HEK293 (cell line): Measurements from ENCODE around the gene IGSF9B.

Experiments
- GFI1B ChIP-seq: fragments of 450-650 bp; formaldehyde crosslinking; IDR thresholded peaks from 2 replicates; pipeline ENCODE4 v1.5.1; 2016; ENCODE audit warnings: missing biosample characterization, missing genetic modification characterization
- GLIS2 ChIP-seq: fragments of 450-650 bp; formaldehyde crosslinking; IDR thresholded peaks from 2 replicates; pipeline ENCODE4 v1.5.1; 2016; ENCODE audit warnings: missing biosample characterization, missing genetic modification characterization
- HOXC10 ChIP-seq: sonication (generic); formaldehyde crosslinking; IDR thresholded peaks from 2 replicates; pipeline ENCODE4 v1.8.1; 2023; ENCODE audit warnings: mild to moderate bottlenecking, missing genetic modification reagents
- MYNN ChIP-seq: fragments of 450-650 bp; formaldehyde crosslinking; IDR thresholded peaks from 2 replicates; pipeline ENCODE4 v1.5.1; 2016; ENCODE audit warnings: missing biosample characterization, missing genetic modification characterization, borderline replicate concordance
- PRDM1 ChIP-seq: fragments of 450-650 bp; formaldehyde crosslinking; IDR thresholded peaks from 2 replicates; pipeline ENCODE4; 2016; ENCODE audit warnings: missing biosample characterization, missing genetic modification characterization
- ZBTB10 ChIP-seq: fragments of 450-650 bp; formaldehyde crosslinking; IDR thresholded peaks from 2 replicates; pipeline ENCODE4 v1.5.1; 2016; ENCODE audit warnings: missing biosample characterization, missing genetic modification characterization
- ZBTB11 ChIP-seq: fragments of 450-650 bp; formaldehyde crosslinking; conservative IDR thresholded peaks from 2 replicates; pipeline ENCODE4 v1.5.1; 2016; ENCODE audit warnings: low read depth, missing biosample characterization, missing genetic modification characterization
- ZBTB44 ChIP-seq: fragments of 450-650 bp; IDR thresholded peaks from 2 replicates; pipeline ENCODE4 v1.5.1; 2018; ENCODE audit warnings: missing biosample characterization, mild to moderate bottlenecking, missing genetic modification characterization
- ZNF184 ChIP-seq: fragments of 450-650 bp; IDR thresholded peaks from 2 replicates; pipeline ENCODE4 v1.5.1; 2018; ENCODE audit warnings: missing biosample characterization, mild to moderate bottlenecking, missing genetic modification characterization
- ZNF223 ChIP-seq: fragments of 450-650 bp; formaldehyde crosslinking; IDR thresholded peaks from 2 replicates; pipeline ENCODE4 v1.5.1; 2016; ENCODE audit warnings: missing biosample characterization, missing genetic modification characterization
- ZNF324 ChIP-seq: fragments of 450-650 bp; formaldehyde crosslinking; IDR thresholded peaks from 2 replicates; pipeline ENCODE4 v1.5.1; 2016; ENCODE audit warnings: missing biosample characterization, missing genetic modification characterization
- ZNF398 ChIP-seq: fragments of 450-650 bp; formaldehyde crosslinking; IDR thresholded peaks from 2 replicates; pipeline ENCODE4 v1.5.1; 2017; ENCODE audit warnings: missing biosample characterization, missing genetic modification characterization
- ZNF449 ChIP-seq: fragments of 450-650 bp; formaldehyde crosslinking; IDR thresholded peaks from 2 replicates; pipeline ENCODE4 v1.5.1; 2017; ENCODE audit warnings: missing biosample characterization, mild to moderate bottlenecking, missing genetic modification characterization, moderate library complexity
- ZNF514 ChIP-seq: fragments of 450-650 bp; formaldehyde crosslinking; IDR thresholded peaks from 2 replicates; pipeline ENCODE4 v1.5.1; 2016; ENCODE audit warnings: missing biosample characterization, missing genetic modification characterization
- ZNF561 ChIP-seq: fragments of 450-650 bp; IDR thresholded peaks from 2 replicates; pipeline ENCODE4 v1.5.1; 2018; ENCODE audit warnings: missing biosample characterization, missing genetic modification characterization, borderline replicate concordance
- ZNF747 ChIP-seq: fragments of 450-650 bp; formaldehyde crosslinking; IDR thresholded peaks from 2 replicates; pipeline ENCODE4 v1.5.1; 2016; ENCODE audit warnings: missing biosample characterization, missing genetic modification characterization
- ZNF777 ChIP-seq: fragments of 450-650 bp; formaldehyde crosslinking; IDR thresholded peaks from 2 replicates; pipeline ENCODE4 v1.5.1; 2017; ENCODE audit warnings: missing biosample characterization, missing genetic modification characterization, borderline replicate concordance
- ZNF792 ChIP-seq: fragments of 450-650 bp; formaldehyde crosslinking; IDR thresholded peaks from 2 replicates; pipeline ENCODE4 v1.5.1; 2016; ENCODE audit warnings: missing biosample characterization, missing genetic modification characterization
- ZSCAN18 ChIP-seq: fragments of 450-650 bp; formaldehyde crosslinking; IDR thresholded peaks from 2 replicates; pipeline ENCODE4 v1.5.1; 2016; ENCODE audit warnings: missing biosample characterization, missing genetic modification characterization
- TF ChIP-seq, protein P1 (sequence below): fragments of 450-650 bp; formaldehyde crosslinking; IDR thresholded peaks from 2 replicates; pipeline ENCODE4 v1.5.1; 2016; ENCODE audit warnings: missing biosample characterization, missing genetic modification characterization
- TF ChIP-seq, protein P2 (sequence below): fragments of 450-650 bp; formaldehyde crosslinking; IDR thresholded peaks from 2 replicates; pipeline ENCODE4 v1.5.0; 2017; ENCODE audit warnings: missing biosample characterization, missing genetic modification characterization, borderline replicate concordance

Gene IGSF9B

GRCh38 chr11:133951327-133952198 is 5.2 kb downstream of the IGSF9B start (continued):
- no peak for TF ChIP-seq ZNF223 (tag by site-specific recombination)
- no peak for TF ChIP-seq PRDM1 (tag by site-specific recombination)
- TF ChIP-seq HOXC10 (CRISPR knock-in tag), result no peak
- TF ChIP-seq ZBTB10 (tag by site-specific recombination), result no peak
- 0 out of 2 replicates have a peak, but pooled peaks have one; percentile 19 for TF ChIP-seq ZBTB11 (tag by site-specific recombination)
- no peak for TF ChIP-seq ZNF777 (tag by site-specific recombination)
- no peak for TF ChIP-seq MYNN (tag by site-specific recombination)
- TF ChIP-seq ZNF747 (tag by site-specific recombination), result no peak
- no peak for TF ChIP-seq ZBTB44 (tag by site-specific recombination)
- TF ChIP-seq ZNF792 (tag by site-specific recombination), result no peak
- TF ChIP-seq, protein P1, sequence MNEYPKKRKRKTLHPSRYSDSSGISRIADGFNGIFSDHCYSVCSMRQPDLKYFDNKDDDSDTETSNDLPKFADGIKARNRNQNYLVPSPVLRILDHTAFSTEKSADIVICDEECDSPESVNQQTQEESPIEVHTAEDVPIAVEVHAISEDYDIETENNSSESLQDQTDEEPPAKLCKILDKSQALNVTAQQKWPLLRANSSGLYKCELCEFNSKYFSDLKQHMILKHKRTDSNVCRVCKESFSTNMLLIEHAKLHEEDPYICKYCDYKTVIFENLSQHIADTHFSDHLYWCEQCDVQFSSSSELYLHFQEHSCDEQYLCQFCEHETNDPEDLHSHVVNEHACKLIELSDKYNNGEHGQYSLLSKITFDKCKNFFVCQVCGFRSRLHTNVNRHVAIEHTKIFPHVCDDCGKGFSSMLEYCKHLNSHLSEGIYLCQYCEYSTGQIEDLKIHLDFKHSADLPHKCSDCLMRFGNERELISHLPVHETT, result no peak
- TF ChIP-seq GLIS2 (tag by site-specific recombination), result peak; percentile 47; the same call in 1 of the 2 replicates
- TF ChIP-seq, protein P2, sequence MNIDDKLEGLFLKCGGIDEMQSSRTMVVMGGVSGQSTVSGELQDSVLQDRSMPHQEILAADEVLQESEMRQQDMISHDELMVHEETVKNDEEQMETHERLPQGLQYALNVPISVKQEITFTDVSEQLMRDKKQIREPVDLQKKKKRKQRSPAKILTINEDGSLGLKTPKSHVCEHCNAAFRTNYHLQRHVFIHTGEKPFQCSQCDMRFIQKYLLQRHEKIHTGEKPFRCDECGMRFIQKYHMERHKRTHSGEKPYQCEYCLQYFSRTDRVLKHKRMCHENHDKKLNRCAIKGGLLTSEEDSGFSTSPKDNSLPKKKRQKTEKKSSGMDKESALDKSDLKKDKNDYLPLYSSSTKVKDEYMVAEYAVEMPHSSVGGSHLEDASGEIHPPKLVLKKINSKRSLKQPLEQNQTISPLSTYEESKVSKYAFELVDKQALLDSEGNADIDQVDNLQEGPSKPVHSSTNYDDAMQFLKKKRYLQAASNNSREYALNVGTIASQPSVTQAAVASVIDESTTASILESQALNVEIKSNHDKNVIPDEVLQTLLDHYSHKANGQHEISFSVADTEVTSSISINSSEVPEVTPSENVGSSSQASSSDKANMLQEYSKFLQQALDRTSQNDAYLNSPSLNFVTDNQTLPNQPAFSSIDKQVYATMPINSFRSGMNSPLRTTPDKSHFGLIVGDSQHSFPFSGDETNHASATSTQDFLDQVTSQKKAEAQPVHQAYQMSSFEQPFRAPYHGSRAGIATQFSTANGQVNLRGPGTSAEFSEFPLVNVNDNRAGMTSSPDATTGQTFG (tag by site-specific recombination), result no peak
- no peak for TF ChIP-seq ZNF398 (tag by site-specific recombination)
- TF ChIP-seq ZNF324 (tag by site-specific recombination), result no peak
- TF ChIP-seq ZSCAN18 (tag by site-specific recombination), result no peak
- 0 out of 2 replicates have a peak, but pooled peaks have one; percentile 21 for TF ChIP-seq ZNF449 (tag by site-specific recombination)
- TF ChIP-seq ZNF561, result no peak
- TF ChIP-seq GFI1B (tag by site-specific recombination), result no peak
- TF ChIP-seq ZNF514, result no peak
- TF ChIP-seq ZNF184 (tag by site-specific recombination), result no peak
